A549 (cell line): Measurements from ENCODE around the gene TDRD9.

Experiments used
- CBX2 ChIP-seq: fragments of 200-600 bp; sonication (generic); IDR thresholded peaks from 2 replicates; pipeline ENCODE4 v1.6.1; 2016; ENCODE audit warnings: low read depth, mild to moderate bottlenecking, borderline replicate concordance
- CEBPB ChIP-seq, 2 experiments: fragments of >200 bp in 1 of 2; sonication (Bioruptor Twin) in 1 of 2; formaldehyde crosslinking in 1 of 2; IDR thresholded peaks; 2 replicates each; pipeline ENCODE4 v1.6.1; 2012 to 2016
- FOSL2 ChIP-seq, 2 experiments: fragments of 450-650 bp in 1 of 2; fragments of >200 bp in 1 of 2; sonication (Bioruptor Twin) in 1 of 2; formaldehyde crosslinking; IDR thresholded peaks; 2 replicates each; pipeline versions ENCODE4 v1.5.0 to v1.6.1; 2016 to 2020; ENCODE audit warnings: mild to moderate bottlenecking in 1 of 2, moderate library complexity in 1 of 2
- MAFK ChIP-seq: fragments of 450-650 bp; IDR thresholded peaks from 2 replicates; pipeline ENCODE4 v1.6.1; 2014; ENCODE audit not compliant: partially characterized antibody
- POLR2A ChIP-seq: IDR thresholded peaks from 2 replicates; pipeline ENCODE4 v1.6.1; 2012; ENCODE audit warnings: mild to moderate bottlenecking, low read length
- SMC3 ChIP-seq: fragments of >200 bp; sonication (Bioruptor Twin); formaldehyde crosslinking; IDR thresholded peaks from 3 replicates; pipeline ENCODE4 v1.6.1; 2018; ENCODE audit warnings: inconsistent platforms
- TF ChIP-seq, protein P1 (sequence below): fragments of >200 bp; sonication (Bioruptor Twin); formaldehyde crosslinking; IDR thresholded peaks from 3 replicates; pipeline ENCODE4 v1.5.1; 2016
- TF ChIP-seq, protein P2 (sequence below): fragments of 150-350 bp; IDR thresholded peaks from 2 replicates; pipeline ENCODE4 v1.6.1; 2014; ENCODE audit warnings: low read depth, mild to moderate bottlenecking, low read length
- TF ChIP-seq, protein P3 (sequence below): fragments of 200-600 bp; sonication (generic); IDR thresholded peaks from 2 replicates; pipeline ENCODE4 v1.6.1; 2016; ENCODE audit warnings: antibody characterized with exemption, mild to moderate bottlenecking, moderate library complexity
- TF ChIP-seq, protein P4 (sequence below): IDR thresholded peaks from 2 replicates; pipeline ENCODE4 v1.6.1; 2012
- TF ChIP-seq, protein P5 (sequence below): IDR thresholded peaks from 2 replicates; pipeline ENCODE4 v1.6.1; 2012

DNA sequence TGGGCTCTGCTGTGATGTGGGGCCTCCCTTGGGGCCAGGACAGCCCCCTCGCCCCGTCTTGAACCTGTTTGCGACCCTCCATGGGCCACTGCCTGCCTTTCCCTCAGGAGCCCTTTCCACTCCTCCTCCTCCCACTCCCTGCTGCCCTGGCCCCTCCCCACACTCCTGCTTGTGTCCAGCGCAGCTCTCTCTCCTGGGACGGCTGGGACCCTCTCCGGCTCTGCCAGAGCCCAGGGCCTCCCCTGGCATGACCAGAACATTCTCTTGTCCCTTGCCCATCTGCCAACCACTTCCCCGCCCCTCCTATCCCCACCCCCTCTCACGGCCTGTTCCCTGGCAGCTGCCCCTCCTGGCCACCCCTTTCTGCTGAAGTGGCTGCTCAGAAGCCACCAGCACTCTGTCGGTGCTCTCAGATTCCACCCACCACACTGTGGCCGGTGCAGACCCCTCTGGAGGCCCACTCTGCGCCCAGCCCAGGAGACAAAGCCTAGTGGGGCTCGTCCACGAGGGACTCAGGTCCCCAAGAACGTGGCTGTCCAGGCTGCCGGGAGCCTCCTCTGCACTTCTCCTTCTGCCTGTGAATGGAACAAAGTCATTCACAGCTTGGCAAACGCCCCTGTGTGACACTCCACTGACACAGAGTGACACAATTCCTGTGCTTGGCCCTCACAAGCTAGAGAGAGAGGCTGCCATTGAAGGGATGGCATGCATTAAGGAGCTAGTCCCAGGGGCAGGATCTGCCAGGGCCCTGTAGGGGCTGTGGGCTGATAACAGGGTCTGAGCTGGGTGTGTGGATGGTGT lies 158.6 kb downstream of the TDRD9 start:
- TF ChIP-seq, protein P1, sequence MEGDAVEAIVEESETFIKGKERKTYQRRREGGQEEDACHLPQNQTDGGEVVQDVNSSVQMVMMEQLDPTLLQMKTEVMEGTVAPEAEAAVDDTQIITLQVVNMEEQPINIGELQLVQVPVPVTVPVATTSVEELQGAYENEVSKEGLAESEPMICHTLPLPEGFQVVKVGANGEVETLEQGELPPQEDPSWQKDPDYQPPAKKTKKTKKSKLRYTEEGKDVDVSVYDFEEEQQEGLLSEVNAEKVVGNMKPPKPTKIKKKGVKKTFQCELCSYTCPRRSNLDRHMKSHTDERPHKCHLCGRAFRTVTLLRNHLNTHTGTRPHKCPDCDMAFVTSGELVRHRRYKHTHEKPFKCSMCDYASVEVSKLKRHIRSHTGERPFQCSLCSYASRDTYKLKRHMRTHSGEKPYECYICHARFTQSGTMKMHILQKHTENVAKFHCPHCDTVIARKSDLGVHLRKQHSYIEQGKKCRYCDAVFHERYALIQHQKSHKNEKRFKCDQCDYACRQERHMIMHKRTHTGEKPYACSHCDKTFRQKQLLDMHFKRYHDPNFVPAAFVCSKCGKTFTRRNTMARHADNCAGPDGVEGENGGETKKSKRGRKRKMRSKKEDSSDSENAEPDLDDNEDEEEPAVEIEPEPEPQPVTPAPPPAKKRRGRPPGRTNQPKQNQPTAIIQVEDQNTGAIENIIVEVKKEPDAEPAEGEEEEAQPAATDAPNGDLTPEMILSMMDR = no peak
- TF ChIP-seq, protein P2, sequence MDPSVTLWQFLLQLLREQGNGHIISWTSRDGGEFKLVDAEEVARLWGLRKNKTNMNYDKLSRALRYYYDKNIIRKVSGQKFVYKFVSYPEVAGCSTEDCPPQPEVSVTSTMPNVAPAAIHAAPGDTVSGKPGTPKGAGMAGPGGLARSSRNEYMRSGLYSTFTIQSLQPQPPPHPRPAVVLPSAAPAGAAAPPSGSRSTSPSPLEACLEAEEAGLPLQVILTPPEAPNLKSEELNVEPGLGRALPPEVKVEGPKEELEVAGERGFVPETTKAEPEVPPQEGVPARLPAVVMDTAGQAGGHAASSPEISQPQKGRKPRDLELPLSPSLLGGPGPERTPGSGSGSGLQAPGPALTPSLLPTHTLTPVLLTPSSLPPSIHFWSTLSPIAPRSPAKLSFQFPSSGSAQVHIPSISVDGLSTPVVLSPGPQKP = no peak
- TF ChIP-seq, protein P3, sequence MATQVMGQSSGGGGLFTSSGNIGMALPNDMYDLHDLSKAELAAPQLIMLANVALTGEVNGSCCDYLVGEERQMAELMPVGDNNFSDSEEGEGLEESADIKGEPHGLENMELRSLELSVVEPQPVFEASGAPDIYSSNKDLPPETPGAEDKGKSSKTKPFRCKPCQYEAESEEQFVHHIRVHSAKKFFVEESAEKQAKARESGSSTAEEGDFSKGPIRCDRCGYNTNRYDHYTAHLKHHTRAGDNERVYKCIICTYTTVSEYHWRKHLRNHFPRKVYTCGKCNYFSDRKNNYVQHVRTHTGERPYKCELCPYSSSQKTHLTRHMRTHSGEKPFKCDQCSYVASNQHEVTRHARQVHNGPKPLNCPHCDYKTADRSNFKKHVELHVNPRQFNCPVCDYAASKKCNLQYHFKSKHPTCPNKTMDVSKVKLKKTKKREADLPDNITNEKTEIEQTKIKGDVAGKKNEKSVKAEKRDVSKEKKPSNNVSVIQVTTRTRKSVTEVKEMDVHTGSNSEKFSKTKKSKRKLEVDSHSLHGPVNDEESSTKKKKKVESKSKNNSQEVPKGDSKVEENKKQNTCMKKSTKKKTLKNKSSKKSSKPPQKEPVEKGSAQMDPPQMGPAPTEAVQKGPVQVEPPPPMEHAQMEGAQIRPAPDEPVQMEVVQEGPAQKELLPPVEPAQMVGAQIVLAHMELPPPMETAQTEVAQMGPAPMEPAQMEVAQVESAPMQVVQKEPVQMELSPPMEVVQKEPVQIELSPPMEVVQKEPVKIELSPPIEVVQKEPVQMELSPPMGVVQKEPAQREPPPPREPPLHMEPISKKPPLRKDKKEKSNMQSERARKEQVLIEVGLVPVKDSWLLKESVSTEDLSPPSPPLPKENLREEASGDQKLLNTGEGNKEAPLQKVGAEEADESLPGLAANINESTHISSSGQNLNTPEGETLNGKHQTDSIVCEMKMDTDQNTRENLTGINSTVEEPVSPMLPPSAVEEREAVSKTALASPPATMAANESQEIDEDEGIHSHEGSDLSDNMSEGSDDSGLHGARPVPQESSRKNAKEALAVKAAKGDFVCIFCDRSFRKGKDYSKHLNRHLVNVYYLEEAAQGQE = no peak
- TF ChIP-seq POLR2A (no peak), CEBPB (IDR thresholded peaks at IDR 0.05) (no peak), MAFK (no peak), SMC3 (no peak), CBX2 (no peak), FOSL2 (IDR thresholded peaks at IDR 0.05) (no peak), FOSL2 (CRISPR knock-in tag; IDR thresholded peaks at IDR 0.05) (no peak)
- TF ChIP-seq, protein P4, sequence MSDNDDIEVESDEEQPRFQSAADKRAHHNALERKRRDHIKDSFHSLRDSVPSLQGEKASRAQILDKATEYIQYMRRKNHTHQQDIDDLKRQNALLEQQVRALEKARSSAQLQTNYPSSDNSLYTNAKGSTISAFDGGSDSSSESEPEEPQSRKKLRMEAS = no peak
- TF ChIP-seq, protein P5, sequence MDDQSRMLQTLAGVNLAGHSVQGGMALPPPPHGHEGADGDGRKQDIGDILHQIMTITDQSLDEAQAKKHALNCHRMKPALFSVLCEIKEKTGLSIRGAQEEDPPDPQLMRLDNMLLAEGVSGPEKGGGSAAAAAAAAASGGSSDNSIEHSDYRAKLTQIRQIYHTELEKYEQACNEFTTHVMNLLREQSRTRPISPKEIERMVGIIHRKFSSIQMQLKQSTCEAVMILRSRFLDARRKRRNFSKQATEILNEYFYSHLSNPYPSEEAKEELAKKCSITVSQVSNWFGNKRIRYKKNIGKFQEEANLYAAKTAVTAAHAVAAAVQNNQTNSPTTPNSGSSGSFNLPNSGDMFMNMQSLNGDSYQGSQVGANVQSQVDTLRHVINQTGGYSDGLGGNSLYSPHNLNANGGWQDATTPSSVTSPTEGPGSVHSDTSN = no peak
